Gastrocnemius medialis (tissue), 4 donors: ENCODE measurements around the gene ITGA3. TPM values are rescaled to one million over a fixed set of nuclear protein-coding genes. Genes with fewer than 3 reads are reported as not detected.
A peak's percentile ranks its signal among the peaks of the same experiment; 100 is the strongest.

Source experiments
- ATAC-seq, 2 donors: fragments of 150-250 bp; one replicate each; pipeline ENCODE4 v1.9.1; 2016
- DNase-seq, 2 donors: peaks; one replicate each; pipeline ENCODE4 v3.0.0-alpha.2; 2019
- H3K27ac ChIP-seq, 4 donors: fragments of 200-600 bp; sonication (generic); 1 replicate in 1 of 4; 2 replicates in 3 of 4; pipeline ENCODE4 v1.5.1; 2016 to 2018; ENCODE audit warnings: mild to moderate bottlenecking in 2 of 4, moderate library complexity in 1 of 4
- H3K27me3 ChIP-seq, 3 donors: fragments of 200-600 bp; sonication (generic) in 2 of 3; 1 replicate in 1 of 3; 2 replicates in 2 of 3; pipeline versions ENCODE4 v1.5.1 to v1.6.0; 2016 to 2019; ENCODE audit warnings: mild to moderate bottlenecking in 1 of 3, moderate library complexity in 1 of 3
- H3K36me3 ChIP-seq, 2 donors: fragments of 200-600 bp; sonication (generic) in 1 of 2; one replicate each; pipeline ENCODE4 v1.5.1; 2017 to 2018
- H3K4me1 ChIP-seq, 2 donors: fragments of 200-600 bp; sonication (generic) in 1 of 2; one replicate each; pipeline ENCODE4 v1.5.1; 2016 to 2017; ENCODE audit warnings: mild to moderate bottlenecking in 2 of 2
- H3K4me3 ChIP-seq, 4 donors: fragments of 200-600 bp; sonication (generic) in 3 of 4; 1 replicate in 1 of 4; 2 replicates in 3 of 4; pipeline ENCODE4 v1.5.1; 2016 to 2019; ENCODE audit warnings: mild to moderate bottlenecking in 2 of 4
- H3K9me3 ChIP-seq, 3 donors: fragments of 200-600 bp; sonication (generic) in 2 of 3; 1 replicate in 1 of 3; 2 replicates in 2 of 3; pipeline ENCODE4 v1.5.1; 2016 to 2019
- POLR2A ChIP-seq, 2 donors: fragments of 450-650 bp; IDR thresholded peaks; one replicate each; pipeline ENCODE4 v1.6.1; 2017; ENCODE audit warnings: antibody characterized with exemption in 2 of 2, mild to moderate bottlenecking in 2 of 2, moderate library complexity in 2 of 2
- in situ Hi-C, 4 donors: fragments of 200-750 bp; cut with MboI; loops; one replicate each; pipeline versions ENCODE4 v1.15.0 to v1.8.0; 2017; ENCODE audit warnings: low sequenced_read_pairs in 4 of 4
- intact Hi-C: fragments of 100-400 bp; cut with DNase I; formaldehyde crosslinking; loops from one replicate; pipeline ENCODE4 v1.15.1; 2023; ENCODE audit warnings: low total_unique reads
- total RNA-seq, 4 donors: library from RNA; depleted of rRNA; stranded (reverse); fragments of >200 nt; gene quantifications; one replicate each; pipeline versions ENCODE4 v1.1.0 to v1.2.3, GENCODE V29; 2016
- TF ChIP-seq, protein P1 (sequence below), 5 experiments: fragments of 450-650 bp in 3 of 5; fragments of 200-600 bp in 2 of 5; sonication (generic) in 2 of 5; IDR thresholded peaks in 4 of 5; conservative IDR thresholded peaks in 1 of 5; 1 replicate in 4 of 5; 2 replicates in 1 of 5; pipeline ENCODE4 v1.5.1; 2016 to 2019; ENCODE audit warnings: antibody characterized with exemption in 5 of 5, mild to moderate bottlenecking in 3 of 5, moderate library complexity in 3 of 5

The ITGA3 gene
- total RNA-seq, 4 donors from 2014 or later = 5.1 to 25.9 (median 18.4) TPM

GRCh38 chr17:50122945-50123344, 67.0 kb downstream of the ITGA3 start:
- intact Hi-C loops (no loop called here), in situ Hi-C loops (no loop called here)
- Histone ChIP-seq H3K36me3 (no peaks in the 10 kb centered on the region), H3K4me3 (no peak overlapping the region), H3K27ac (no peak overlapping the region), H3K27me3 (no peaks in the 10 kb centered on the region), H3K9me3 (no peaks in the 10 kb centered on the region), H3K4me1 (peaks cover 0 to 4% of the 10 kb centered on the region in 2 donors)
- no peak for DNase-seq
- no peak for ATAC-seq
- no peak for TF ChIP-seq POLR2A (IDR thresholded peaks at IDR 0.05)
- TF ChIP-seq, protein P1, sequence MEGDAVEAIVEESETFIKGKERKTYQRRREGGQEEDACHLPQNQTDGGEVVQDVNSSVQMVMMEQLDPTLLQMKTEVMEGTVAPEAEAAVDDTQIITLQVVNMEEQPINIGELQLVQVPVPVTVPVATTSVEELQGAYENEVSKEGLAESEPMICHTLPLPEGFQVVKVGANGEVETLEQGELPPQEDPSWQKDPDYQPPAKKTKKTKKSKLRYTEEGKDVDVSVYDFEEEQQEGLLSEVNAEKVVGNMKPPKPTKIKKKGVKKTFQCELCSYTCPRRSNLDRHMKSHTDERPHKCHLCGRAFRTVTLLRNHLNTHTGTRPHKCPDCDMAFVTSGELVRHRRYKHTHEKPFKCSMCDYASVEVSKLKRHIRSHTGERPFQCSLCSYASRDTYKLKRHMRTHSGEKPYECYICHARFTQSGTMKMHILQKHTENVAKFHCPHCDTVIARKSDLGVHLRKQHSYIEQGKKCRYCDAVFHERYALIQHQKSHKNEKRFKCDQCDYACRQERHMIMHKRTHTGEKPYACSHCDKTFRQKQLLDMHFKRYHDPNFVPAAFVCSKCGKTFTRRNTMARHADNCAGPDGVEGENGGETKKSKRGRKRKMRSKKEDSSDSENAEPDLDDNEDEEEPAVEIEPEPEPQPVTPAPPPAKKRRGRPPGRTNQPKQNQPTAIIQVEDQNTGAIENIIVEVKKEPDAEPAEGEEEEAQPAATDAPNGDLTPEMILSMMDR (IDR thresholded peaks at IDR 0.05 in 4 of 5, conservative IDR thresholded peaks at IDR 0.05 in 1 of 5) = no peak

- Histone ChIP-seq H3K36me3 (no peaks in the 10 kb centered on the region), H3K27me3 (peaks cover 0 to 2% (median 0%) of the 10 kb centered on the region in 3 donors), H3K4me3 (no peak overlapping the region), H3K27ac (peak overlapping the region in 3 of 4 donors; percentile 28 to 61 (median 52)), H3K9me3 (no peaks in the 10 kb centered on the region), H3K4me1 (peaks cover 0 to 3% of the 10 kb centered on the region in 2 donors)
- intact Hi-C loops (no loop called here), in situ Hi-C loops (no loop called here)
- no peak for DNase-seq
- no peak for ATAC-seq
- no peak for TF ChIP-seq POLR2A (IDR thresholded peaks at IDR 0.05)
- TF ChIP-seq, protein P1 (IDR thresholded peaks at IDR 0.05 in 4 of 5, conservative IDR thresholded peaks at IDR 0.05 in 1 of 5) = no peak
Observed at GRCh38 chr17:50123649-50124349, 67.9 kb downstream of the ITGA3 start.

DNA sequence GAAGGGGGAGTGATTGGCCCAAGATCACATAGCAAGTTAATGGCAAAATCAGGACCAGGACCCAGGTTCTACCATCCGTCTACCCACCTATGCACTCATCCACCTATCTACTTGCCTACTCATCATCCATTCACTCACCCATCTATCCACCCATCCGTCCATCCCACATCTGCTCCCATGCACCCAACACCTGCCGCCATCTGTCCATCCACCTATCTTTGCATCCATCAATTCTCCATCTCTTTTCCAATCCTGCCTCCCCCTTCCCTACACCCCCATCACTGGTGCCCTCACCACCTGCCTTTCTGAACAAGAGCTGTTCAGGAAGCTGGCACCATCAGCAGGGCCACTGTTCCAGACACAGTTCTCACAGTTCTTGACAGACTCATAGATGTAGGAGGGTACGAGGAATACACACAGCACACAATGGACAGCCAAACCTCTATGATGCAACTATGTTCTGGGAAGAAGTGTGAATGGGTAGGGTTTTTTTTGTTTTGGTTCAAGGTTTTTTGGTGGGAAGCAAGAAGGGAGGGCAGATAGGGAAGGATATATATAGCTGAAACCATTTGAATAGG, 69.6 kb downstream of the ITGA3 start:
- TF ChIP-seq, protein P1 (IDR thresholded peaks at IDR 0.05 in 4 of 5, conservative IDR thresholded peaks at IDR 0.05 in 1 of 5) = no peak
- TF ChIP-seq POLR2A (IDR thresholded peaks at IDR 0.05) = no peak
- no peaks in the 10 kb centered on the region for H3K36me3 ChIP-seq
- intact Hi-C loops = no loop called here
- no peak for ATAC-seq
- in situ Hi-C loops = no loop called here
- H3K27me3 ChIP-seq = peaks cover 0 to 4% (median 0%) of the 10 kb centered on the region in 3 donors
- peaks cover 0 to 14% of the 10 kb centered on the region in 2 donors for H3K4me1 ChIP-seq
- H3K4me3 ChIP-seq = no peak overlapping the region
- H3K9me3 ChIP-seq = no peaks in the 10 kb centered on the region
- DNase-seq = no peak
- H3K27ac ChIP-seq = no peak overlapping the region

GRCh38 chr17:50127697-50128361, 71.9 kb downstream of the ITGA3 start:
- DNase-seq (no peak), ATAC-seq (no peak)
- TF ChIP-seq POLR2A (IDR thresholded peaks at IDR 0.05) = no peak
- TF ChIP-seq, protein P1 (IDR thresholded peaks at IDR 0.05 in 4 of 5, conservative IDR thresholded peaks at IDR 0.05 in 1 of 5) = no peak
- Histone ChIP-seq H3K4me3 (no peak overlapping the region), H3K4me1 (peaks cover 13 to 30% of the 10 kb centered on the region in 2 donors), H3K9me3 (no peaks in the 10 kb centered on the region), H3K27ac (no peak overlapping the region), H3K36me3 (no peaks in the 10 kb centered on the region), H3K27me3 (peaks cover 0 to 4% (median 0%) of the 10 kb centered on the region in 3 donors)
- in situ Hi-C loops (no loop called here), intact Hi-C loops (no loop called here)
